T-helper 1 cell treated with Interleukin-12 subunit alpha and Interleukin-12 subunit beta and Interleukin-4 antibody, amounts not matched to agents 30 μg/mL and 1 μg/mL, for 36 hours (primary cell): Measurements from ENCODE around the gene SNRPA1.
"Not testable (repeated sequence)": the region's sequence is repeated elsewhere in the genome, so short reads cannot be mapped to it uniquely, and the experiment has no call there.

Experiments used
- H3K27ac Mint-ChIP-seq: one replicate; pipeline ENCODE4 v1.8.0; 2021; ENCODE audit warnings: mild to moderate bottlenecking, mixed read lengths
- H3K27me3 Mint-ChIP-seq: one replicate; pipeline ENCODE4 v1.8.0; 2021; ENCODE audit warnings: low read depth, mixed read lengths
- H3K36me3 Mint-ChIP-seq: one replicate; pipeline ENCODE4 v1.8.0; 2021; ENCODE audit warnings: low read depth, mixed read lengths
- H3K4me1 Mint-ChIP-seq: one replicate; pipeline ENCODE4 v1.8.0; 2021; ENCODE audit warnings: low read depth, mixed read lengths
- H3K4me3 Mint-ChIP-seq: one replicate; pipeline ENCODE4 v1.8.0; 2021; ENCODE audit warnings: mild to moderate bottlenecking, moderate library complexity, mixed read lengths
- H3K9me3 Mint-ChIP-seq: one replicate; pipeline ENCODE4 v1.8.0; 2021; ENCODE audit warnings: mixed read lengths

The SNRPA1 gene

GRCh38 chr15:101294731-101295606, at the start of gene SNRPA1:
TSS of gene SNRPA1 (minus strand) at chr15:101295248. CDS start at chr15:101295178, 70 bp downstream.
- Mint-ChIP-seq H3K36me3 (peaks cover 26% of the 10 kb centered on the region), H3K9me3 (no peaks in the 10 kb centered on the region), H3K4me1 (peaks cover 31% of the 10 kb centered on the region), H3K27me3 (no peaks in the 10 kb centered on the region), H3K4me3 (peak within 1 kb of the TSS; percentile 98), H3K27ac (peak within 1 kb of the TSS; percentile 95)

- H3K36me3 Mint-ChIP-seq = peaks cover 3% of the 10 kb centered on the region
- H3K4me1 Mint-ChIP-seq = no peaks in the 10 kb centered on the region
- H3K4me3 Mint-ChIP-seq = no peak overlapping the region
- peaks cover 4% of the 10 kb centered on the region for H3K9me3 Mint-ChIP-seq
- H3K27ac Mint-ChIP-seq = no peak overlapping the region
- H3K27me3 Mint-ChIP-seq = peaks cover 30% of the 10 kb centered on the region
Observed at GRCh38 chr15:101342056-101342455, 47.0 kb upstream of the SNRPA1 start.

- Mint-ChIP-seq H3K27ac (no peak overlapping the region), H3K27me3 (peaks cover 22% of the 10 kb centered on the region), H3K36me3 (peaks cover 7% of the 10 kb centered on the region), H3K4me3 (no peak overlapping the region), H3K9me3 (peaks cover 27% of the 10 kb centered on the region), H3K4me1 (peaks cover 3% of the 10 kb centered on the region)
Observed at GRCh38 chr15:101338502-101339057, 43.5 kb upstream of the SNRPA1 start.

- H3K27me3 Mint-ChIP-seq = peaks cover 18% of the 10 kb centered on the region
- peaks cover 10% of the 10 kb centered on the region for H3K36me3 Mint-ChIP-seq
- H3K4me1 Mint-ChIP-seq = peaks cover 4% of the 10 kb centered on the region
- H3K27ac Mint-ChIP-seq = no peak overlapping the region
- peaks cover 33% of the 10 kb centered on the region for H3K9me3 Mint-ChIP-seq
- no peak overlapping the region for H3K4me3 Mint-ChIP-seq
Observed at GRCh38 chr15:101337976-101338375, 42.9 kb upstream of the SNRPA1 start.

- Mint-ChIP-seq H3K27ac (peak overlapping the region; percentile 90), H3K27me3 (peaks cover 23% of the 10 kb centered on the region), H3K4me3 (peak overlapping the region; percentile 54), H3K9me3 (peaks cover 41% of the 10 kb centered on the region)
- not testable (repeated sequence) for H3K36me3 Mint-ChIP-seq, H3K4me1 Mint-ChIP-seq
Observed at GRCh38 chr15:101333907-101334789, 39.1 kb upstream of the SNRPA1 start.

DNA sequence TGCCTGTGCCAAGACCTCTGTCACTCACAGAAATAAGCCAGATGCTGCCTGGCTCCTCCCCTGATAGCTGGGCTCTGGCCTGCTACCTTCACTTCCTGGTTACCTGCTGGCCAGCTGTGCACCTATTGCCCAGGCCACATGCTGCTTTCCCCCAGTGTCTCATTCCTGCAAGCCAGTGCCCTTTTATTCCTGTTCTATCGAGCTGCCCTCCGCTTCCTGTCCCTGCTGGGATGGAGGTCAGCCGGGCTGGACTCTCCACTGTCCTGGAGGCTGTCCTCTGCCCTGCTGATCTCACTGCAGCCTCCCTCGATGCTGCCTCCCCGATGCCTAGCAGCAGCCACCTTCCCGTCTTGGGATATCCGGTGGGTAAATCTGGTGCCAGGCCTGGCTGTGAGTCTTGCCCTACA, 37.0 kb upstream of the SNRPA1 start:
- H3K4me3 Mint-ChIP-seq = no peak overlapping the region

GRCh38 chr15:101329867-101330380, 34.9 kb upstream of the SNRPA1 start:
- Mint-ChIP-seq H3K4me3 (no peak overlapping the region), H3K27ac (no peak overlapping the region), H3K9me3 (peaks cover 24% of the 10 kb centered on the region), H3K36me3 (peaks cover 3% of the 10 kb centered on the region), H3K27me3 (peaks cover 16% of the 10 kb centered on the region), H3K4me1 (peaks cover 2% of the 10 kb centered on the region)

More for the DNA sequence above, 37.0 kb upstream of the SNRPA1 start:
- no peak overlapping the region for H3K27ac Mint-ChIP-seq
- H3K4me1 Mint-ChIP-seq = peaks cover 4% of the 10 kb centered on the region
- H3K36me3 Mint-ChIP-seq = peaks cover 7% of the 10 kb centered on the region
- peaks cover 16% of the 10 kb centered on the region for H3K27me3 Mint-ChIP-seq
- H3K9me3 Mint-ChIP-seq = peaks cover 36% of the 10 kb centered on the region

- Mint-ChIP-seq H3K27ac (no peak overlapping the region), H3K9me3 (peaks cover 19% of the 10 kb centered on the region), H3K27me3 (peaks cover 16% of the 10 kb centered on the region), H3K4me1 (peaks cover 2% of the 10 kb centered on the region), H3K36me3 (peaks cover 3% of the 10 kb centered on the region), H3K4me3 (no peak overlapping the region)
Observed at GRCh38 chr15:101329309-101329863, 34.3 kb upstream of the SNRPA1 start.

GRCh38 chr15:101328001-101328400, 33.0 kb upstream of the SNRPA1 start:
- Mint-ChIP-seq H3K27me3 (peaks cover 16% of the 10 kb centered on the region), H3K36me3 (no peaks in the 10 kb centered on the region), H3K4me3 (no peak overlapping the region), H3K9me3 (peaks cover 8% of the 10 kb centered on the region), H3K4me1 (no peaks in the 10 kb centered on the region), H3K27ac (no peak overlapping the region)

DNA sequence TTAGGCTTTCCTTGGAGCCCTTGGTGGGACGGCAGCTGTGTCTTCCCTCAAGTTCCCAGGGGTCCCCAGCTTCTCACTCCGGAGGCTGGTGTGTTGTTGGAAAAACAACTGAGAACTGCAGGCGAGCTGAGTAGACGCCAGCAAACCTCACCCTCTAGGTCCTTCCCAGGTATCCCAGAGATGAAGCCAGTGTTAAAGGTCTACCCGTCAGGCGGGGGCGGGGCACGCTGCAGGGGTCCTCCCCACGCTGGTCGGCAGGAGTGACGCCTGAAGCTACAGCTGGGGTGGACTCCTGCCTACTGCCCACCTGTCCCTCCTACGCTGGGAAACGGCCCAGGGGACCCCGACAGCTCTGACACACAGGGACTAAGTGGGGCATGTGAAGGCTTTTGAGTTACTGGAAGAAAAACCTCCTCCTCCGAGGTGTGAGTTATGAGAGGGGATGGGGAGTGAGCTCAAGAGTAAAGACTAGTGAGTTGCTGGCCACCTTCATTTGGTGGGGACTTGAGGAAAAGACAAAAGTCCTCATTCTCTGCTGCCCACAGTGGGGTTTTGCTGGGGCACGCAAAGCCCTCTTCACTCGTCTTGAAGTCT, 32.2 kb upstream of the SNRPA1 start:
- Mint-ChIP-seq H3K4me3 (no peak overlapping the region), H3K4me1 (no peaks in the 10 kb centered on the region), H3K36me3 (no peaks in the 10 kb centered on the region), H3K9me3 (peaks cover 3% of the 10 kb centered on the region), H3K27me3 (peaks cover 16% of the 10 kb centered on the region), H3K27ac (no peak overlapping the region)

- H3K4me1 Mint-ChIP-seq = no peaks in the 10 kb centered on the region
- H3K9me3 Mint-ChIP-seq = no peaks in the 10 kb centered on the region
- H3K36me3 Mint-ChIP-seq = peaks cover 2% of the 10 kb centered on the region
- H3K27ac Mint-ChIP-seq = no peak overlapping the region
- H3K4me3 Mint-ChIP-seq = no peak overlapping the region
- peaks cover 16% of the 10 kb centered on the region for H3K27me3 Mint-ChIP-seq
Observed at GRCh38 chr15:101326462-101327146, 31.6 kb upstream of the SNRPA1 start.

- H3K27ac Mint-ChIP-seq = no peak overlapping the region
- peaks cover 2% of the 10 kb centered on the region for H3K36me3 Mint-ChIP-seq
- peaks cover 12% of the 10 kb centered on the region for H3K27me3 Mint-ChIP-seq
- H3K9me3 Mint-ChIP-seq = no peaks in the 10 kb centered on the region
- H3K4me3 Mint-ChIP-seq = no peak overlapping the region
- peaks cover 4% of the 10 kb centered on the region for H3K4me1 Mint-ChIP-seq
Observed at GRCh38 chr15:101326026-101326315, 30.9 kb upstream of the SNRPA1 start.

GRCh38 chr15:101325263-101326025, 30.4 kb upstream of the SNRPA1 start:
- H3K36me3 Mint-ChIP-seq = peaks cover 2% of the 10 kb centered on the region
- H3K9me3 Mint-ChIP-seq = no peaks in the 10 kb centered on the region

More at GRCh38 chr15:101325263-101326025, 30.4 kb upstream of the SNRPA1 start:
- H3K4me1 Mint-ChIP-seq = peaks cover 9% of the 10 kb centered on the region
- no peak overlapping the region for H3K4me3 Mint-ChIP-seq
- peaks cover 9% of the 10 kb centered on the region for H3K27me3 Mint-ChIP-seq
- no peak overlapping the region for H3K27ac Mint-ChIP-seq
